ENCODE results near the gene KCNH4. TPM values are rescaled to one million over a fixed set of nuclear protein-coding genes. Genes with fewer than 3 reads are reported as not detected.

KCNH4 gene
- total and polyA plus RNA-seq, 2 of the 13 experiments (the other 11 are each of a cell fraction or from before 2014, with no cell fraction given) = 0.01 to 0.09 TPM

- TF ChIP-seq ATF5 (CRISPR knock-in tag; IDR thresholded peaks at IDR 0.05; ENCODE audit: low read depth) = no peak
- TF ChIP-seq MIER2 (CRISPR knock-in tag; IDR thresholded peaks at IDR 0.05) = no peak
- TF ChIP-seq DR1 (CRISPR knock-in tag; IDR thresholded peaks at IDR 0.05) = 0 out of 2 replicates have a peak, but pooled peaks have one; percentile 34
- 0 out of 2 replicates have a peak, but pooled peaks have one; percentile 17 for TF ChIP-seq HMG20B (CRISPR knock-in tag; conservative IDR thresholded peaks at IDR 0.05)
- TF ChIP-seq, protein P1, sequence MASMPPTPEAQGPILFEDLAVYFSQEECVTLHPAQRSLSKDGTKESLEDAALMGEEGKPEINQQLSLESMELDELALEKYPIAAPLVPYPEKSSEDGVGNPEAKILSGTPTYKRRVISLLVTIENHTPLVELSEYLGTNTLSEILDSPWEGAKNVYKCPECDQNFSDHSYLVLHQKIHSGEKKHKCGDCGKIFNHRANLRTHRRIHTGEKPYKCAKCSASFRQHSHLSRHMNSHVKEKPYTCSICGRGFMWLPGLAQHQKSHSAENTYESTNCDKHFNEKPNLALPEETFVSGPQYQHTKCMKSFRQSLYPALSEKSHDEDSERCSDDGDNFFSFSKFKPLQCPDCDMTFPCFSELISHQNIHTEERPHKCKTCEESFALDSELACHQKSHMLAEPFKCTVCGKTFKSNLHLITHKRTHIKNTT (CRISPR knock-in tag; IDR thresholded peaks at IDR 0.05) = no peak
- TF ChIP-seq ZFP37 (CRISPR knock-in tag; IDR thresholded peaks at IDR 0.05; ENCODE audit: borderline replicate concordance) = no peak
- no peak for TF ChIP-seq ZNF530 (CRISPR knock-in tag; IDR thresholded peaks at IDR 0.05; ENCODE audit: low read depth)
- TF ChIP-seq ZNF782 (CRISPR knock-in tag; IDR thresholded peaks at IDR 0.05; ENCODE audit: borderline replicate concordance) = no peak
- TF ChIP-seq SMARCE1 (IDR thresholded peaks at IDR 0.05; ENCODE audit: borderline replicate concordance) = no peak
- TF ChIP-seq ZNF160 (CRISPR knock-in tag; IDR thresholded peaks at IDR 0.05) = no peak
Measured at GRCh38 chr17:42153919-42154742, 26.8 kb downstream of the KCNH4 start (continued).

Measured in HepG2 (cell line).